UCSD-AML1 (cell line): ENCODE data around the gene NSG1.
"Not testable (repeated sequence)": the region's sequence is repeated elsewhere in the genome, so short reads cannot be mapped to it uniquely, and the experiment has no call there.

ENCODE experiments used
- DNase-seq: peaks from one replicate; lab custom pipeline; 2025; ENCODE audit not compliant: unreplicated experiment; lab: John Stamatoyannopoulos, UW

Gene NSG1

DNA sequence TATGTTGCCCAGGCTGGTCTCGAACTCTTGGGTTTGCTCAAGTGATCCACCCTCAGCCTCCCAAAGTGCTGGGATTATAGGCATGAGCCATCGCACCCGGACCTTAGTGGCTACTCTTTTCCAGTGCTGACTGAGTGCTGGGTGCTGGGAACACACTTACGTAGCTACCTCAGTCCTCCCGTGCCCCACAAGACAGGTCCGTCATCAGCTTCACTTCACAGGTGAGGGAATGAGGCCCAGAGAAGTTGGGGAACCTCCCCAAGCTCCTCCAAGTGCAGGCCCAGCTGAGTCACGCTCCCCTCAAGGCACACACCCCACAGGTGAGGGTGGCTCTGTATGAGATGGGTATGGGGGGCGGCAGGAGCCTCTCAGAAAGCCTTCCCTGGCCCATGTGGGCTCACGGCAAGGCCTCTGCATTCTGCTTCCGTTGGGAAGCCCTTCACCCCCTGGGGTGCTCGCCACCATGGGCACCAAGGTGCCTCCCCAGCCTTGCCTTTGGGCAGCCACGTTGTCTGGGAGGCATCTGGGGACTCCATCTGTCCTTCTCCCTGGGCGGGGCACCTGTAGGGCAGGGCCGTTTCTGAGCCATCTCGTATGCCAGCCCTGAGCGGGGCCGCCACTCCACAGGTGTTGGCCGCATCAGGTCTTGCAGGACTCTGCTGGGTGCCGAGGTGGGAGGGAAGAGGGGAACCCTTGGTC lies 28.4 kb downstream of the NSG1 start:
- DNase-seq: no peak

DNA sequence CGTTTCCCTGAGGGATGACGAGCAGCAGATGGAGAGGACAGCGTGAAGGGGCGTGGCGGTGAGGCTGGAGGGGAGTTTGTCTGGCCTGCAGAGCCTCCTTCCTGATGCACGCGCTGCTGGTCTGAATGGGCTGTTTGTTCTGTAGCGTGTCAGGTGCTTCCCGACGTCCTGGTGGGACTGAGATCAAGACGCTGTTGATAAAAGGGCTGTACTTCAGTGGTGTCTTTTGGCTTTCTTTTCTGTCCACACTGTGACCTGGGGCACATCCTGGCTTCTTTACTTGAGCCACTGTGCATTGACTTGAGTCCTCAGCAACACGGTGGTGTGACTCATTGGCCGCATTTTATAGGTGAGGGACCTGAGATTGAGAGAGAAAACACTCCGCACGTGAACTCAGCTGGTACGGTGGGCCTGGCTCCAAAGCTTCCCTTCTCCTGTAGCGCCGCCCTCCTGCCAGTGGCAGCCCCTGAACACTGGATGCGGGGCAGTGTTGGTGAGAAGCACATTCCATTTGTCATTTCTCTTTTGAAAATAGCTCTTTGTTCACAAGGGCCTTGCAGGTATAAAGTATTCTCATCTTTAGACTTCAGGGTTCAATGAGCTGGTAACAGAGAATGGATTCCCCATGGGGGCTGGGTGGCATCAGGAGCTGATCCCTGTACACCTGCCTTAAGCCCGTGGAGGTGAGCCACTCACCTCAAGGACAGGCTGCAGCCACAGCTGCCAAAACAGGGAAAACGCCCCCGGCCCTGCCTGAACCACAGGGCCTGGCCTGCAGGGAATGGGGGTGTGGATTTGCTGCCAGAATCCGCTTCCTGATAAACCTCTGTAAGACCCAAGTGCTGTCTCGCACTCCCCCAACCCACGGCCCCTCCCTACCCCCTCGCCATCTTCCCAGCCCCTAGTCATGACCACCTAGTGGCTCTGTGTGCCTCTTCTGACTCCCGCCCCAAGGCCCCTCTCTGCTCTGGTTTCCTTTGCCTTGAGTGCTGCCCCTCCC lies 29.2 kb downstream of the NSG1 start:
- no peak for DNase-seq

DNA sequence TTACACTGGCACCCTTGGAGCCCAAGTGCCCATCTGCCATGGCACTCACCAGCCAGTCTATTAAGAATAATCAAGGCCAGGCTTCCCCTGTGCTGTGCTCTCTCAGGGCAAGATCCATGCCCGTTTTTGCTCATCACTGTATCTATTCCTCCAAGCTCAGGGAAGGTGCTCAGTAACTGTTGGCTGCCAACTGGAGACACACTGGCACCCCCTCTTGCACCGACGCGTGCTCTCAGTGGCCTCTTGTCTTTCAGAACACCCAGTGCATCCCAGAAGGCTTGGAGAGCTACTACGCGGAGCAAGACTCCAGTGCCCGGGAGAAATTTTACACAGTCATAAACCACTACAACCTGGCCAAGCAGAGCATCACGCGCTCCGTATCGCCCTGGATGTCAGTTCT lies 30.1 kb downstream of the NSG1 start:
- no peak for DNase-seq

DNA sequence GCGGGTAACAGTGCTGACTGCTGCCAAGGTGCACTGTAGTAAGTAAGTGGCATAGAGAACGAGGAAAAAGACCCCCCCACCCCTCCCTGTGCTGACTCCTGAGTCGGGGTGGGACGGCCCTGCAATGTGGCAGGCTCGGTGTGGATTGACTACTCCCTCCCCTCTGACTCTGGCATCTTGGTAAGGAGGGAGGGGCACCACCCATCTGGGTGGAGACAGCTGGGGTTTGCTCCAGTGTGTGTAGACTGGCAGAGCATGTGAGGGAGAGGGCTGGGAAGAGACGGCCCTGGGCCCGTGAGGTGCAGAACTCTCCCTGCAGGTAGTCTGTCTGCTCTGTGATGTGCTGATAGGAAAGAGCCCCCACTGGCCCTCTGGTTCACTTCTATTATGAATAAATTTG lies 31.0 kb downstream of the NSG1 start:
- no peak for DNase-seq

- DNase-seq: no peak
These were observed 31.9 kb downstream of the NSG1 start for GRCh38 chr4:4418676-4419390.

DNA sequence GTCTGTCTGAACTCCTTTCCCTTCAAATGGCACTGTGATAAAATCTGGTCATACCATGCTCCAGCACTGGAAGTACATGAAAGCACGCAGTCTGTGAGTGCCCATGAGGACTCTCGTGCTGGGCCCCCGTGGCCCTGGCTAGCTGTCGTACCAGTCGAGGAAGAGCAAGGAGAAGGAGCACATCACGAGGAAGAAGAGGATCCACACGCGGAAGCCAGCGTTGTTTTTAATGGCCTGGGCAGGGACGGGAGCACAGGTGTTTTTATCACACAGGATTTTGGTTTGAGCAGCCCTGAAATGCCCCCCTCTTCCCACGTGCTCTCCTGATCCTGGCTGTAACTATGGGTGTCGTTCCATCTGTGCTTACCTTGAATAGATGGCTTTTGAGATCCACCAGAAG lies 33.0 kb downstream of the NSG1 start:
- no peak for DNase-seq

- DNase-seq: no peak
These were observed 33.5 kb downstream of the NSG1 start for GRCh38 chr4:4420421-4420820.

- no peak for DNase-seq
These were observed 34.5 kb downstream of the NSG1 start for GRCh38 chr4:4421356-4421755.

DNA sequence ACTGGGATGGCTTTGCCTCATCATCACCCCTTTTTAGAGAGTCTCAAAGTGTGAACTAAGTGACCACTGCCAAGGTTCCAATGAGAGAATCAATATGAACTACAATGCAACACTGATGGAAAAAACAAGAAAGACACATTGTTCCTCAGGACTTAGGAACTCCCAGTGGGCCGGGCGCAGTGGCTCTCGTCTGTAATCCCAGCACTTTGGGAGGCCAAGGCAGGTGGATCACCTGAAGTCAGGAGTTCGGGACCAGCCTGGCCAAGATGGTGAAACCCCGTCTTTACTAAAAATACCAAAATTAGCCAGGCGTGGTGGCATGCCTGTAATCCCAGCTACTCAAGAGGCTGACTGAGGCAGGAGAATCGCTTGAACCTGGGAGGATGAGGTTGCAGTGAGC lies 35.2 kb downstream of the NSG1 start:
- DNase-seq: not testable (repeated sequence)

DNA sequence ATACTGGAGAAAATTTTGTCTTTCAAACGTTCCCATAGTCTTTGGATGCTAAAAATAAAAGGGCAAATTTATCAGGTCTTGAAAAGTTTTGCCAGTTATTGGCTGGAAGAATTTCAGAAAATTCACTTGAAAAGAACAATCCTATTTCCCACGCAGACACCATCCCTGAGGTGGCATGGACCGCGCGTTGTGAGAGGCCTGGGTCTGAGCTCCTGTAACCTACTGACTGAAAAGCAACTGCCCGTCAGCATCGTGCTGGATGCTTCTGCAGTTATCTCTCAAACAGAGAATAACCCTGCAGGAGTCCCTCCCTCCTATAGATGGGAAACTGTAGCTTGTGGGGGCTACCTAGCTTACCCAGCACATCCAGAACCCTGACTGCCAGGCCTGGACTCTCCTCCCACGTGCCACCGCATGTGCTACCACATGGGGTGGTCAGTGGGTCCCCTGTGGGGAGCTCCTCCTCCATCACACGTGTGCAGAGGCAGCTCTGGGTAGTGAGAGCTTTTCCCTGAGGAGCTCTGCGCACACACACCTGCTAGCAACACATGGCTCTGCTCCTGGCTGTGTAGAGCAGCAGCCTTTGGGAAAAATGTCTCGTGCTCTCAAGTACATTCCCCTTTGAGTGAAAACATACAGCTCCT lies 36.1 kb downstream of the NSG1 start:
- DNase-seq: no peak

GRCh38 chr4:4423706-4424498 lies 37.0 kb downstream of the NSG1 start:
- no peak for DNase-seq

DNA sequence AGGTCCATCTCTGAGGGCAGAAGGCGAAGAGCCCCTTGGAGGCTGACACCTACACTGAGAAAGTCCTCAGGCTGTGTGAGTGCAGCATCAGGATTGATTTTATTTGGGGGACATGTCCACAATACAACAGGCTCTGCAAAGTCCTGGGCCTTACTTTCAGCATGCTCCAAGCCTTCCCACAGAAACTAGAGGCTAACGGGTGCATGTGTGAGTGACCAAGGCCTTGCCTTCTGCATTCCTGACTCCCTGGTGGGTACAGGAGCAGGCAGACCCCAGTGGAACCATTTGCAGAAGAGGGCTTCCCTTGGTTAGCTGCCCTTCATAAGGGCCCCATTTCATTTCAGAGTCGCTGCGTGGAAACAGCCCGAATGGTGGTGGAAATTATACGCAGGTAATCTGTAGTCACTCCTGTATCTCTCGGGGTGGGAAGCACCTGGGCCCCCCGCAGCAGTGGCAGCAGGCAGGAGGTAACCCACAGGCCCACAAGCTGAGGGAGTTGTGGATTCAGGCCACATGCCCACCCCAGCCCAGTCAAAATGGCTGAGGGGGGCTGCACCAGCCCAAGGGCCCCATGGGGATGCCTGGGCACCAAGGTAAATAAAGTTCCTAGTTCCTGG lies 37.7 kb downstream of the NSG1 start:
- no peak for DNase-seq

DNA sequence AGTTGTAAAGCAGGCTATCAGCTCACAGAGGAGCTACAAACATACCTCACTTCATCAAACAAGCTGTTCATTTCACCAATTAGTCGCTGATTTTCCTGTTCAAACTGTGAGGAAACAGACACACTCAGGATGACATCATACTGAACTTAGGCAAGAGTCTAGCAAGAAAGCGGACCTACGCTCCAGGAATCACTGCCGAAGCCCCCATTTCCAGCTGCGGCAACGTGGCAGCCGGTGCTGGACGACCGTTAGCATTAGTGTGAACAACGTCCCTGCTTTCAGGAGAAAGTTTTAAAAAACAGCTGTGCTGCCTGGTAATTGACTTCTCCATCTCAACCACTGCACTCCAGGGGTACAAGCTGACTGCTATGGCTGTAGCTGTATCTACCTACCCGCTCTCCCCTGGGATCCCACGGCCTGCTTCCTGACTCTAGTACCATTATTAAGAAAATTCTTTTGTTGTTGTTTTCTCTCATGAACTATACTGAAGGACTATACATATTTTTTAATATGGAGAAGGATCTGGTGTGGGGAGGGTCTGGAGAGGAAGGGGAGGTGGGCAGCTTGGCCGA lies 38.3 kb downstream of the NSG1 start:
- no peak for DNase-seq

DNA sequence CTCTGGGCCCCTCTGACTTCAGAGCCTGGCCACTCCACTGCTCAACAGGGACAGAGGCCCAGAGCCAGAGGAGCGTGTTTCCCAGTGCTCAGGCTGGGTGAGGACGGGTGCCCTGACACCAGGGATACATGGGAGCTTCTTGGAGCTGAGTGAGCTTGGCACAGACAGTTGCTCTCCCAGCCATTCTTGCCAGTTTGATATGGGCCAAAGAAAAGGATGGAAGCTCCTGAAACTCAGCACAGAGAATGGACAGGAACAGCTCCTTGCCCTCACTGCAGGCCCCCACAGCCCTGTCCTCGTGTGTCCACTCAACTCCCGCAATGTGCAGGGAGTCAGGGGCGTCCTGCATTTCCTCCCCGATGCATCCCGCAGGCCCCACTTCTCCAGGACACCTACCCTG lies 38.8 kb downstream of the NSG1 start:
- DNase-seq: no peak

- no peak for DNase-seq
These were observed 39.7 kb downstream of the NSG1 start for GRCh38 chr4:4426511-4427120.

- DNase-seq: no peak
These were observed 40.4 kb downstream of the NSG1 start for GRCh38 chr4:4427121-4427870.

- DNase-seq: no peak
These were observed 41.0 kb downstream of the NSG1 start for GRCh38 chr4:4427886-4428285.
